SK-N-SH treated with all-trans-retinoic acid at 6 μM for 48 hours (cell line): ENCODE results near the gene GET4.

Experiments used
- ATAC-seq: fragments of 200-7000 bp; cut with Tn5 transposase; 3 replicates; pipeline ENCODE4 v1.9.1; 2020; ENCODE audit warnings: mild to moderate bottlenecking, moderate library complexity
- ARNTL ChIP-seq: fragments of 450-650 bp; formaldehyde crosslinking; IDR thresholded peaks from 2 replicates; pipeline ENCODE4 v1.5.0; 2020; ENCODE audit warnings: low read depth, mild to moderate bottlenecking, moderate library complexity, borderline replicate concordance
- CSDC2 ChIP-seq: fragments of 250-450 bp; sonication (Bioruptor Pico); IDR thresholded peaks from 2 replicates; pipeline ENCODE4 v1.5.0; 2020; ENCODE audit warnings: mild to moderate bottlenecking, moderate library complexity
- ESRRG ChIP-seq: fragments of 250-450 bp; sonication (Bioruptor Pico); IDR thresholded peaks from 2 replicates; pipeline ENCODE4 v1.6.1; 2021; ENCODE audit warnings: mild to moderate bottlenecking
- GLIS3 ChIP-seq: fragments of 250-450 bp; sonication (Bioruptor Pico); IDR thresholded peaks from 2 replicates; pipeline ENCODE4 v1.5.0; 2020; ENCODE audit warnings: mild to moderate bottlenecking, moderate library complexity
- ISL1 ChIP-seq: fragments of 250-450 bp; sonication (Bioruptor Pico); IDR thresholded peaks from 2 replicates; pipeline ENCODE4 v2.1.2; 2022; ENCODE audit warnings: mild to moderate bottlenecking, moderate library complexity
- OSR1 ChIP-seq: fragments of 250-450 bp; sonication (Bioruptor Pico); IDR thresholded peaks from 2 replicates; pipeline ENCODE4 v1.8.0; 2022; ENCODE audit warnings: moderate library complexity, mild to moderate bottlenecking, inconsistent platforms
- POU6F1 ChIP-seq: fragments of 250-450 bp; sonication (Bioruptor Pico); IDR thresholded peaks from 2 replicates; pipeline ENCODE4 v1.8.0; 2021; ENCODE audit warnings: low read depth, mild to moderate bottlenecking, moderate library complexity, borderline replicate concordance
- PPARA ChIP-seq: fragments of 250-450 bp; sonication (Bioruptor Pico); IDR thresholded peaks from 2 replicates; pipeline ENCODE4 v1.5.0; 2020; ENCODE audit warnings: mild to moderate bottlenecking, borderline replicate concordance
- RARB ChIP-seq: fragments of 250-450 bp; sonication (Bioruptor Pico); IDR thresholded peaks from 2 replicates; pipeline ENCODE4 v1.8.0; 2021; ENCODE audit warnings: mild to moderate bottlenecking, moderate library complexity
- SNAI2 ChIP-seq: fragments of 250-450 bp; sonication (Bioruptor Pico); IDR thresholded peaks from 2 replicates; pipeline ENCODE4 v1.5.0; 2020; ENCODE audit warnings: mild to moderate bottlenecking, moderate library complexity
- TCF4 ChIP-seq: fragments of 250-450 bp; sonication (Bioruptor Pico); IDR thresholded peaks from 2 replicates; pipeline ENCODE4 v1.8.0; 2021; ENCODE audit warnings: mild to moderate bottlenecking, moderate library complexity, borderline replicate concordance
- TOX ChIP-seq: fragments of 250-450 bp; sonication (Bioruptor Pico); IDR thresholded peaks from 2 replicates; pipeline ENCODE4 v1.8.0; 2021; ENCODE audit warnings: mild to moderate bottlenecking, moderate library complexity, borderline replicate concordance
- TSHZ2 ChIP-seq: fragments of 250-450 bp; sonication (Bioruptor Pico); IDR thresholded peaks from 2 replicates; pipeline ENCODE4 v1.5.0; 2020; ENCODE audit warnings: mild to moderate bottlenecking, moderate library complexity
- ZFP3 ChIP-seq: fragments of 250-450 bp; sonication (Bioruptor Pico); IDR thresholded peaks from 2 replicates; pipeline ENCODE4 v1.5.0; 2020; ENCODE audit warnings: mild to moderate bottlenecking, moderate library complexity
- ZFP30 ChIP-seq: fragments of 450-650 bp; formaldehyde crosslinking; IDR thresholded peaks from 2 replicates; pipeline ENCODE4 v1.5.0; 2022; ENCODE audit warnings: mild to moderate bottlenecking, moderate library complexity
- ZNF565 ChIP-seq: fragments of 450-650 bp; formaldehyde crosslinking; conservative IDR thresholded peaks from 2 replicates; pipeline ENCODE4 v1.5.0; 2020; ENCODE audit warnings: low read depth, mild to moderate bottlenecking, moderate library complexity
- ZNF70 ChIP-seq: fragments of 450-650 bp; formaldehyde crosslinking; IDR thresholded peaks from 2 replicates; pipeline ENCODE4 v1.5.0; 2020; ENCODE audit warnings: mild to moderate bottlenecking, moderate library complexity
- TF ChIP-seq, protein P1 (sequence below): fragments of 250-450 bp; sonication (Bioruptor Pico); IDR thresholded peaks from 2 replicates; pipeline ENCODE4 v1.5.1; 2021; ENCODE audit warnings: mild to moderate bottlenecking, moderate library complexity
- TF ChIP-seq, protein P2 (sequence below): fragments of 250-450 bp; sonication (Bioruptor Pico); IDR thresholded peaks from 2 replicates; pipeline ENCODE4 v1.5.1; 2020; ENCODE audit warnings: low read depth, mild to moderate bottlenecking, moderate library complexity
- TF ChIP-seq, protein P3 (sequence below): fragments of 250-450 bp; sonication (Bioruptor Pico); IDR thresholded peaks from 2 replicates; pipeline ENCODE4 v1.8.0; 2020; ENCODE audit warnings: mild to moderate bottlenecking, moderate library complexity, borderline replicate concordance

GET4 gene

GRCh38 chr7:917255-918117 lies 41.1 kb downstream of the GET4 start:
- TF ChIP-seq CSDC2 (no peak), RARB (CRISPR knock-in tag) (no peak)
- no peak for ATAC-seq

- ATAC-seq: no peak
These were observed 41.7 kb downstream of the GET4 start for GRCh38 chr7:918118-918425.

More at GRCh38 chr7:918118-918425, 41.7 kb downstream of the GET4 start:
- no peak for TF ChIP-seq ZFP30 (CRISPR knock-in tag)
- no peak for TF ChIP-seq ZNF70 (CRISPR knock-in tag)
- TF ChIP-seq OSR1 (CRISPR knock-in tag): no peak
- no peak for TF ChIP-seq GLIS3 (CRISPR knock-in tag)
- TF ChIP-seq ESRRG (CRISPR knock-in tag): no peak
- no peak for TF ChIP-seq TSHZ2 (CRISPR knock-in tag)
- TF ChIP-seq, protein P1, sequence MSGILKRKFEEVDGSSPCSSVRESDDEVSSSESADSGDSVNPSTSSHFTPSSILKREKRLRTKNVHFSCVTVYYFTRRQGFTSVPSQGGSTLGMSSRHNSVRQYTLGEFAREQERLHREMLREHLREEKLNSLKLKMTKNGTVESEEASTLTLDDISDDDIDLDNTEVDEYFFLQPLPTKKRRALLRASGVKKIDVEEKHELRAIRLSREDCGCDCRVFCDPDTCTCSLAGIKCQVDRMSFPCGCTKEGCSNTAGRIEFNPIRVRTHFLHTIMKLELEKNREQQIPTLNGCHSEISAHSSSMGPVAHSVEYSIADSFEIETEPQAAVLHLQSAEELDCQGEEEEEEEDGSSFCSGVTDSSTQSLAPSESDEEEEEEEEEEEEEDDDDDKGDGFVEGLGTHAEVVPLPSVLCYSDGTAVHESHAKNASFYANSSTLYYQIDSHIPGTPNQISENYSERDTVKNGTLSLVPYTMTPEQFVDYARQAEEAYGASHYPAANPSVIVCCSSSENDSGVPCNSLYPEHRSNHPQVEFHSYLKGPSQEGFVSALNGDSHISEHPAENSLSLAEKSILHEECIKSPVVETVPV: no peak
- TF ChIP-seq SNAI2: no peak
- TF ChIP-seq ISL1: no peak
- TF ChIP-seq, protein P2, sequence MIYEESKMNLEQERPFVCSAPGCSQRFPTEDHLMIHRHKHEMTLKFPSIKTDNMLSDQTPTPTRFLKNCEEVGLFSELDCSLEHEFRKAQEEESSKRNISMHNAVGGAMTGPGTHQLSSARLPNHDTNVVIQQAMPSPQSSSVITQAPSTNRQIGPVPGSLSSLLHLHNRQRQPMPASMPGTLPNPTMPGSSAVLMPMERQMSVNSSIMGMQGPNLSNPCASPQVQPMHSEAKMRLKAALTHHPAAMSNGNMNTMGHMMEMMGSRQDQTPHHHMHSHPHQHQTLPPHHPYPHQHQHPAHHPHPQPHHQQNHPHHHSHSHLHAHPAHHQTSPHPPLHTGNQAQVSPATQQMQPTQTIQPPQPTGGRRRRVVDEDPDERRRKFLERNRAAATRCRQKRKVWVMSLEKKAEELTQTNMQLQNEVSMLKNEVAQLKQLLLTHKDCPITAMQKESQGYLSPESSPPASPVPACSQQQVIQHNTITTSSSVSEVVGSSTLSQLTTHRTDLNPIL (CRISPR knock-in tag): no peak
- TF ChIP-seq ZNF565 (CRISPR knock-in tag): no peak
- TF ChIP-seq RARB (CRISPR knock-in tag): no peak
- no peak for TF ChIP-seq ARNTL (CRISPR knock-in tag)
- TF ChIP-seq CSDC2: no peak
- no peak for TF ChIP-seq ZFP3 (CRISPR knock-in tag)
- TF ChIP-seq, protein P3, sequence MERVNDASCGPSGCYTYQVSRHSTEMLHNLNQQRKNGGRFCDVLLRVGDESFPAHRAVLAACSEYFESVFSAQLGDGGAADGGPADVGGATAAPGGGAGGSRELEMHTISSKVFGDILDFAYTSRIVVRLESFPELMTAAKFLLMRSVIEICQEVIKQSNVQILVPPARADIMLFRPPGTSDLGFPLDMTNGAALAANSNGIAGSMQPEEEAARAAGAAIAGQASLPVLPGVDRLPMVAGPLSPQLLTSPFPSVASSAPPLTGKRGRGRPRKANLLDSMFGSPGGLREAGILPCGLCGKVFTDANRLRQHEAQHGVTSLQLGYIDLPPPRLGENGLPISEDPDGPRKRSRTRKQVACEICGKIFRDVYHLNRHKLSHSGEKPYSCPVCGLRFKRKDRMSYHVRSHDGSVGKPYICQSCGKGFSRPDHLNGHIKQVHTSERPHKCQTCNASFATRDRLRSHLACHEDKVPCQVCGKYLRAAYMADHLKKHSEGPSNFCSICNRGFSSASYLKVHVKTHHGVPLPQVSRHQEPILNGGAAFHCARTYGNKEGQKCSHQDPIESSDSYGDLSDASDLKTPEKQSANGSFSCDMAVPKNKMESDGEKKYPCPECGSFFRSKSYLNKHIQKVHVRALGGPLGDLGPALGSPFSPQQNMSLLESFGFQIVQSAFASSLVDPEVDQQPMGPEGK (CRISPR knock-in tag): no peak
- no peak for TF ChIP-seq TOX
- no peak for TF ChIP-seq TCF4 (CRISPR knock-in tag)
- TF ChIP-seq PPARA: no peak
- no peak for TF ChIP-seq POU6F1 (CRISPR knock-in tag)
